ENCODE results near the gene TTC28. TPM values are rescaled to one million over a fixed set of nuclear protein-coding genes. Genes with fewer than 3 reads are reported as not detected.

TTC28 gene
- total RNA-seq, 1 experiment from 2014 or later = not detected

DNA sequence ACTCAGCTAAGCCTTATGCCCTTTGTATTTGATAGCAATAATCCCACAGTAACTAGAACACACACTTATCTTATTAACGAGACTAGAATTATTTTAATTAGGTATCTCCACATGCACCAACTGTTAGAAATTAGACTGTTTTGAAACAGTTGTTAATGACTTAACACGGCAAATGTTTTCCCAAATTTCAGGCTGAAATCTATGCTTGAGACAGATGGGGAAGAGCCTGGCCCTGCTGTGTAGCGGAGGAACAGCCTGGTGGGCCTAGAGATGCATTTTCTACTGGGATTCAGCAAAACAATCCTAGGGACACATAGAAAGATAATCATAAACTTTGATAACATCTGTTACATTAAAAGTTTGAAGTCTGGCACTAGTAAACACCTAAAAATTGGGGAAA, 273.4 kb downstream of the TTC28 start:
- TF ChIP-seq, protein P1, sequence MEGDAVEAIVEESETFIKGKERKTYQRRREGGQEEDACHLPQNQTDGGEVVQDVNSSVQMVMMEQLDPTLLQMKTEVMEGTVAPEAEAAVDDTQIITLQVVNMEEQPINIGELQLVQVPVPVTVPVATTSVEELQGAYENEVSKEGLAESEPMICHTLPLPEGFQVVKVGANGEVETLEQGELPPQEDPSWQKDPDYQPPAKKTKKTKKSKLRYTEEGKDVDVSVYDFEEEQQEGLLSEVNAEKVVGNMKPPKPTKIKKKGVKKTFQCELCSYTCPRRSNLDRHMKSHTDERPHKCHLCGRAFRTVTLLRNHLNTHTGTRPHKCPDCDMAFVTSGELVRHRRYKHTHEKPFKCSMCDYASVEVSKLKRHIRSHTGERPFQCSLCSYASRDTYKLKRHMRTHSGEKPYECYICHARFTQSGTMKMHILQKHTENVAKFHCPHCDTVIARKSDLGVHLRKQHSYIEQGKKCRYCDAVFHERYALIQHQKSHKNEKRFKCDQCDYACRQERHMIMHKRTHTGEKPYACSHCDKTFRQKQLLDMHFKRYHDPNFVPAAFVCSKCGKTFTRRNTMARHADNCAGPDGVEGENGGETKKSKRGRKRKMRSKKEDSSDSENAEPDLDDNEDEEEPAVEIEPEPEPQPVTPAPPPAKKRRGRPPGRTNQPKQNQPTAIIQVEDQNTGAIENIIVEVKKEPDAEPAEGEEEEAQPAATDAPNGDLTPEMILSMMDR (IDR thresholded peaks at IDR 0.05; ENCODE audit: unreplicated experiment) = no peak
- Mint-ChIP-seq H3K27ac (ENCODE audit: low read depth, unreplicated experiment) (no peak overlapping the region), H3K9me3 (ENCODE audit: unreplicated experiment) (no peaks in the 10 kb centered on the region), H3K4me3 (ENCODE audit: unreplicated experiment) (no peak overlapping the region), H3K4me1 (ENCODE audit: insufficient read depth, unreplicated experiment) (no peaks in the 10 kb centered on the region), H3K27me3 (ENCODE audit: insufficient read depth, unreplicated experiment) (peaks cover 72% of the 10 kb centered on the region), H3K36me3 (ENCODE audit: insufficient read depth, unreplicated experiment) (no peaks in the 10 kb centered on the region)
- no peak for DNase-seq (ENCODE audit: unreplicated experiment)
- POLR2A ChIA-PET = no interaction called here
- CTCF ChIA-PET = no interaction called here
- BruUV-seq (replicated peaks) = no TSS peak
- intact Hi-C loops (cut with micrococcal nuclease) = no loop called here

DNA sequence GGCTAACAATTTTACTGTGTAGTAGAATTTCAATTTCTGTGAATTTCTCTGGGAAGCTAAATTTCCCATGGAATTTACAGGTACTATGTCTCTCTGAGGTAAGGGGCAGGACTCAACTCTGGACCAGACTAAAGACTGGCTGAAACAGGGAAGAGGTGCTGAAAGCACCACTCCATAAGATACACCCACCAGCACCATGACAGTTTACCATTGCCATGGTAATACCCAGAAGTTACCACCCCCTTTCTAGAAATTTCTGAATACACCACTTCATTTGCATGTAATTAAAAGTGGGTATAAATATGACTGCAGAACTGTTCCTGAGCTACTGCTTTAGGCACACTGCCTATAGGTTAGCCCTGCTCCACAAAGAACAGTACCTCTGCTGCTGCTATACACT, 274.1 kb downstream of the TTC28 start:
- TF ChIP-seq, protein P1 (IDR thresholded peaks at IDR 0.05; ENCODE audit: unreplicated experiment) = no peak
- ChIA-PET POLR2A (interaction anchor here (0.6 kb wide), 1 partner anchor 19 kb away, joined by 4 read pairs; no protein-coding TSS in a partner anchor), CTCF (no interaction called here)
- no peaks in the 10 kb centered on the region for H3K36me3 Mint-ChIP-seq (ENCODE audit: insufficient read depth, unreplicated experiment)
- no peak for DNase-seq (ENCODE audit: unreplicated experiment)
- H3K9me3 Mint-ChIP-seq (ENCODE audit: unreplicated experiment) = no peaks in the 10 kb centered on the region
- H3K27me3 Mint-ChIP-seq (ENCODE audit: insufficient read depth, unreplicated experiment) = peaks cover 66% of the 10 kb centered on the region
- intact Hi-C loops (cut with micrococcal nuclease) = no loop called here
- no TSS peak for BruUV-seq (replicated peaks)
- no peak overlapping the region for H3K4me3 Mint-ChIP-seq (ENCODE audit: unreplicated experiment)
- H3K27ac Mint-ChIP-seq (ENCODE audit: low read depth, unreplicated experiment) = no peak overlapping the region
- no peaks in the 10 kb centered on the region for H3K4me1 Mint-ChIP-seq (ENCODE audit: insufficient read depth, unreplicated experiment)

DNA sequence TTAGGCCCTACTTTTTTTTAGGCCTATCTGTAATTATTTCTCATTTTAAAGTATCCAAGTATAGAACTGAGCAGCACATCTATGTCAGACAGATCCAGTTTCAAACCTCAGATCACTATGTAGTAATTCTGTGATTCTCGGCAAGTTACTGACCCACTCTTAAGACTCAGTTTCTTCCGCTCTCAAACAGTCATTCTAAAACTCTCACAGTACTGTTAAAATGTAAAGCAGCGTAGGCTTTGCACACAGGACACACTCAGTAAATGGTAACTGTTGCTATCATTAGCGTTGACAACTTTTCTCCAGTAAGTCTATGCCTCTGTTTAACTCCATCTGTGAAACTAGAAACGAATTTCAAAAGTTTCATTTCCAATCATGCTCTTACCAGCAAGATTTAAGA, 277.1 kb downstream of the TTC28 start:
- POLR2A ChIA-PET = no interaction called here
- Mint-ChIP-seq H3K4me1 (ENCODE audit: insufficient read depth, unreplicated experiment) (no peaks in the 10 kb centered on the region), H3K4me3 (ENCODE audit: unreplicated experiment) (no peak overlapping the region), H3K27ac (ENCODE audit: low read depth, unreplicated experiment) (no peak overlapping the region), H3K9me3 (ENCODE audit: unreplicated experiment) (no peaks in the 10 kb centered on the region), H3K36me3 (ENCODE audit: insufficient read depth, unreplicated experiment) (no peaks in the 10 kb centered on the region), H3K27me3 (ENCODE audit: insufficient read depth, unreplicated experiment) (peaks cover 75% of the 10 kb centered on the region)
- no peak for DNase-seq (ENCODE audit: unreplicated experiment)
- CTCF ChIA-PET = no interaction called here
- TF ChIP-seq, protein P1 (IDR thresholded peaks at IDR 0.05; ENCODE audit: unreplicated experiment) = no peak
- BruUV-seq (replicated peaks) = no TSS peak
- intact Hi-C loops (cut with micrococcal nuclease) = no loop called here

DNA sequence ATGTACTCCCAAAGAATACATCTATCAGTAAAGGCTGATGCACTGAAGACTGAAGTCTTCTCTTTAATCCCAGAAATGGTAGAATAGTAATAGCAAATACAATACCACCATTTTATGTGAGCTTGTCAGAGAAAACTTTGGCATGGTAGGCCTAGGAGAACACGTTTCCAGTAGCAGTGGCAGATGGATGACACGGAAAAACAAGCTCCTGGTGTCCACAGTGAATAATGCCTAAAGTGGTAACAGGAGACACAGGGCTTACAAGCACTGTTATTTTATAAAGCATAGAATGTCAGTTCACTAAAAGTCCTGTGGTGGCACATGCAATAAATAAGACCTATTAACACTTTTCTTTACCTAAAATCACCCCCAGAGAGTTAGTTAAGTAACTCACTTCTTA, 277.6 kb downstream of the TTC28 start:
- ChIA-PET POLR2A (no interaction called here), CTCF (no interaction called here)
- H3K4me3 Mint-ChIP-seq (ENCODE audit: unreplicated experiment) = no peak overlapping the region
- no peaks in the 10 kb centered on the region for H3K9me3 Mint-ChIP-seq (ENCODE audit: unreplicated experiment)
- no peak overlapping the region for H3K27ac Mint-ChIP-seq (ENCODE audit: low read depth, unreplicated experiment)
- no TSS peak for BruUV-seq (replicated peaks)
- TF ChIP-seq, protein P1 (IDR thresholded peaks at IDR 0.05; ENCODE audit: unreplicated experiment) = no peak
- H3K27me3 Mint-ChIP-seq (ENCODE audit: insufficient read depth, unreplicated experiment) = peaks cover 79% of the 10 kb centered on the region
- no peaks in the 10 kb centered on the region for H3K36me3 Mint-ChIP-seq (ENCODE audit: insufficient read depth, unreplicated experiment)
- DNase-seq (ENCODE audit: unreplicated experiment) = no peak
- no peaks in the 10 kb centered on the region for H3K4me1 Mint-ChIP-seq (ENCODE audit: insufficient read depth, unreplicated experiment)
- intact Hi-C loops (cut with micrococcal nuclease) = no loop called here
